ENCODE data around the gene PAQR6. TPM values are rescaled to one million over a fixed set of nuclear protein-coding genes. Genes with fewer than 3 reads are reported as not detected.

Gene PAQR6
- total and polyA plus RNA-seq, 4 donors, result 0.22 to 0.85 (median 0.49) TPM

GRCh38 chr1:156249593-156249992, 1.7 kb upstream of the PAQR6 start:
- Histone ChIP-seq H3K9me3 (ENCODE audit: control insufficient read depth in 4 of 4, low read length in 3 of 4) (no peaks in the 10 kb centered on the region), H3K27me3 (ENCODE audit: control insufficient read depth in 4 of 4, insufficient read depth in 4 of 4, low read length in 3 of 4) (no peaks in the 10 kb centered on the region), H3K4me1 (ENCODE audit: control insufficient read depth in 4 of 4, insufficient read depth in 4 of 4, low read length in 3 of 4) (peaks cover 4 to 17% (median 9%) of the 10 kb centered on the region in 4 donors), H3K9ac (ENCODE audit: low read depth in 1 of 2, low read length in 2 of 2) (no peak overlapping the region), H3K4me3 (ENCODE audit: low read depth in 1 of 3, low read length in 3 of 3) (no peak overlapping the region), H3K27ac (ENCODE audit: low read depth in 1 of 2, low read length in 2 of 2) (no peak overlapping the region), H3K36me3 (ENCODE audit: control insufficient read depth in 4 of 4, insufficient read depth in 3 of 4, low read depth in 1 of 4, low read length in 3 of 4) (peaks cover 8 to 55% (median 43%) of the 10 kb centered on the region in 4 donors)
- no peak for TF ChIP-seq REST (IDR thresholded peaks at IDR 0.05)
- no peak for TF ChIP-seq CTCF (IDR thresholded peaks at IDR 0.05; ENCODE audit: low read depth, low read length, missing input control)
- TF ChIP-seq RAD21 (IDR thresholded peaks at IDR 0.05), result no peak
- WGBS, result 93% methylated on average over 5 of the region's 5 CpGs
- DNase-seq (ENCODE audit: low spot score), result no peak

GRCh38 chr1:156248323-156248683, 447 bp upstream of the PAQR6 start:
- no peak for TF ChIP-seq EGR1 (IDR thresholded peaks at IDR 0.05; ENCODE audit: low read depth in 2 of 2)
- no peak for TF ChIP-seq FOXA2 (IDR thresholded peaks at IDR 0.05)
- no peak for TF ChIP-seq RXRA (IDR thresholded peaks at IDR 0.05)
- TF ChIP-seq RAD21 (IDR thresholded peaks at IDR 0.05), result no peak
- TF ChIP-seq FOXA1 (IDR thresholded peaks at IDR 0.05), result no peak
- no peak for TF ChIP-seq NR2F2 (IDR thresholded peaks at IDR 0.05)
- no peak for TF ChIP-seq TAF1 (conservative IDR thresholded peaks at IDR 0.05)
- TF ChIP-seq YY1 (IDR thresholded peaks at IDR 0.05), result no peak
- TF ChIP-seq SP1 (IDR thresholded peaks at IDR 0.05), result no peak
- TF ChIP-seq ATF3 (IDR thresholded peaks at IDR 0.05), result no peak
- no peak for TF ChIP-seq REST (IDR thresholded peaks at IDR 0.05)
- TF ChIP-seq MAX (IDR thresholded peaks at IDR 0.05), result no peak
- TF ChIP-seq HNF4A (conservative IDR thresholded peaks at IDR 0.05), result no peak
- TF ChIP-seq JUND (IDR thresholded peaks at IDR 0.05), result no peak
- no peak for TF ChIP-seq GABPA (IDR thresholded peaks at IDR 0.05 in 1 of 2, conservative IDR thresholded peaks at IDR 0.05 in 1 of 2)
- TF ChIP-seq ZBTB33 (IDR thresholded peaks at IDR 0.05), result no peak
- TF ChIP-seq HNF4G (IDR thresholded peaks at IDR 0.05), result no peak
- no peak for TF ChIP-seq CTCF (IDR thresholded peaks at IDR 0.05; ENCODE audit: low read depth, low read length, missing input control)
- H3K27me3 ChIP-seq (ENCODE audit: control insufficient read depth in 4 of 4, insufficient read depth in 4 of 4, low read length in 3 of 4), result no peaks in the 10 kb centered on the region
- peaks cover 4 to 17% (median 9%) of the 10 kb centered on the region in 4 donors for H3K4me1 ChIP-seq (ENCODE audit: control insufficient read depth in 4 of 4, insufficient read depth in 4 of 4, low read length in 3 of 4)
- H3K9ac ChIP-seq (ENCODE audit: low read depth in 1 of 2, low read length in 2 of 2), result no peak overlapping the region
- WGBS, result 76% methylated on average over 4 of the region's 4 CpGs
- H3K9me3 ChIP-seq (ENCODE audit: control insufficient read depth in 4 of 4, low read length in 3 of 4), result no peaks in the 10 kb centered on the region
- peaks cover 8 to 45% (median 35%) of the 10 kb centered on the region in 4 donors for H3K36me3 ChIP-seq (ENCODE audit: control insufficient read depth in 4 of 4, insufficient read depth in 3 of 4, low read depth in 1 of 4, low read length in 3 of 4)
- H3K4me3 ChIP-seq (ENCODE audit: low read depth in 1 of 3, low read length in 3 of 3), result no peak overlapping the region
- DNase-seq (ENCODE audit: low spot score), result no peak
- no peak overlapping the region for H3K27ac ChIP-seq (ENCODE audit: low read depth in 1 of 2, low read length in 2 of 2)

Measured in liver (tissue), 9 donors.